CD1c-positive myeloid dendritic cell (primary cell): Measurements from ENCODE around the gene ZFAND5.

ENCODE experiments used
- DNase-seq: peaks from one replicate; pipeline ENCODE4 v3.0.0-alpha.2; 2016; ENCODE audit errors: extremely low spot score

Gene ZFAND5

GRCh38 chr9:72363236-72363635, 1.8 kb downstream of the ZFAND5 start:
- peak; percentile 53 for DNase-seq

- peak; percentile 90 for DNase-seq
Measured at GRCh38 chr9:72362680-72363139, 2.3 kb downstream of the ZFAND5 start.

GRCh38 chr9:72362118-72362531, 2.9 kb downstream of the ZFAND5 start:
- peak; percentile 65 for DNase-seq

GRCh38 chr9:72361217-72361616, 3.8 kb downstream of the ZFAND5 start:
- DNase-seq: peak; percentile 40

- DNase-seq: peak; percentile 47
Measured at GRCh38 chr9:72360324-72360723, 4.7 kb downstream of the ZFAND5 start.

- peak; percentile 87 for DNase-seq
Measured at GRCh38 chr9:72356041-72356582, 8.9 kb downstream of the ZFAND5 start.

GRCh38 chr9:72355153-72355552, 9.9 kb downstream of the ZFAND5 start:
- peak; percentile 14 for DNase-seq

GRCh38 chr9:72354704-72355103, 10.3 kb downstream of the ZFAND5 start:
- no peak for DNase-seq

GRCh38 chr9:72353455-72354116, 11.4 kb downstream of the ZFAND5 start:
- no peak for DNase-seq

- no peak for DNase-seq
Measured at GRCh38 chr9:72352911-72353388, 12.1 kb downstream of the ZFAND5 start.

- no peak for DNase-seq
Measured at GRCh38 chr9:72351538-72352453, 13.2 kb downstream of the ZFAND5 start.

GRCh38 chr9:72349911-72350310, 15.1 kb downstream of the ZFAND5 start:
- no peak for DNase-seq

GRCh38 chr9:72349240-72349639, 15.8 kb downstream of the ZFAND5 start:
- DNase-seq: no peak

GRCh38 chr9:72346333-72346732, 18.7 kb downstream of the ZFAND5 start:
- DNase-seq: no peak

- no peak for DNase-seq
Measured at GRCh38 chr9:72338631-72339030, 26.4 kb downstream of the ZFAND5 start.

GRCh38 chr9:72337286-72337685, 27.7 kb downstream of the ZFAND5 start:
- DNase-seq: no peak

- DNase-seq: no peak
Measured at GRCh38 chr9:72334658-72335337, 30.2 kb downstream of the ZFAND5 start.

GRCh38 chr9:72333709-72334108, 31.3 kb downstream of the ZFAND5 start:
- no peak for DNase-seq

GRCh38 chr9:72333197-72333596, 31.8 kb downstream of the ZFAND5 start:
- no peak for DNase-seq

GRCh38 chr9:72332351-72332750, 32.7 kb downstream of the ZFAND5 start:
- DNase-seq: no peak

- no peak for DNase-seq
Measured at GRCh38 chr9:72327631-72328030, 37.4 kb downstream of the ZFAND5 start.

GRCh38 chr9:72326641-72327040, 38.4 kb downstream of the ZFAND5 start:
- no peak for DNase-seq
